ENCODE results near the gene COPS7B.

DNA sequence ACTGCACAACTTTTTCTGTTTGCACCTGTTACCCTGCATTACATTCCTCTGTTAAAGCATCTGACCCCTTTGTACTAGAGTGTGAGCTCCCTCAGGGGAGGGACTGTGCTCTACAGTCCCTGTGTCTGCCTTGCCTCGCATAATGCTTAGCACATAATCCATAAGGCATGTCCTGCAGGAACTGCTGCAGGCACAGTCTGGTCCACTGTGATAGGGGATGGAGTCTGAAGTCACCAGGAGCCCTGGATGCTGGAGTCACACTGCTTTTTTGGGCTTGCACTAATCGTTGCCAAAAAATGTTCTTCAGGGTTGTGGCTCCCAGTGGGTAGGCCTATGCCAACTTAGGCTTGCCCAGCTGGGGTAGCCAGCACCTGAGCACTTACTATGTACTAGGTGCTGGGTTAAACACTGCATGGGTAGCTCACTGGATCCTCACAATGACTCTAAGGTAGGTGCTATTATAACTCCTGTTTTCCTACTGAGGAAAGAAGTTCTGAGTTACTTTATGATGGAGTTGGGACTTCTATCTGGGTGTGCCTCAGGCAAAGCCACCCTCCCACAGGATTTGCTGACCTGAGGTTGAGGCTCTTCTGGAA lies 33.3 kb downstream of the COPS7B start:
- TF ChIP-seq, protein P1, sequence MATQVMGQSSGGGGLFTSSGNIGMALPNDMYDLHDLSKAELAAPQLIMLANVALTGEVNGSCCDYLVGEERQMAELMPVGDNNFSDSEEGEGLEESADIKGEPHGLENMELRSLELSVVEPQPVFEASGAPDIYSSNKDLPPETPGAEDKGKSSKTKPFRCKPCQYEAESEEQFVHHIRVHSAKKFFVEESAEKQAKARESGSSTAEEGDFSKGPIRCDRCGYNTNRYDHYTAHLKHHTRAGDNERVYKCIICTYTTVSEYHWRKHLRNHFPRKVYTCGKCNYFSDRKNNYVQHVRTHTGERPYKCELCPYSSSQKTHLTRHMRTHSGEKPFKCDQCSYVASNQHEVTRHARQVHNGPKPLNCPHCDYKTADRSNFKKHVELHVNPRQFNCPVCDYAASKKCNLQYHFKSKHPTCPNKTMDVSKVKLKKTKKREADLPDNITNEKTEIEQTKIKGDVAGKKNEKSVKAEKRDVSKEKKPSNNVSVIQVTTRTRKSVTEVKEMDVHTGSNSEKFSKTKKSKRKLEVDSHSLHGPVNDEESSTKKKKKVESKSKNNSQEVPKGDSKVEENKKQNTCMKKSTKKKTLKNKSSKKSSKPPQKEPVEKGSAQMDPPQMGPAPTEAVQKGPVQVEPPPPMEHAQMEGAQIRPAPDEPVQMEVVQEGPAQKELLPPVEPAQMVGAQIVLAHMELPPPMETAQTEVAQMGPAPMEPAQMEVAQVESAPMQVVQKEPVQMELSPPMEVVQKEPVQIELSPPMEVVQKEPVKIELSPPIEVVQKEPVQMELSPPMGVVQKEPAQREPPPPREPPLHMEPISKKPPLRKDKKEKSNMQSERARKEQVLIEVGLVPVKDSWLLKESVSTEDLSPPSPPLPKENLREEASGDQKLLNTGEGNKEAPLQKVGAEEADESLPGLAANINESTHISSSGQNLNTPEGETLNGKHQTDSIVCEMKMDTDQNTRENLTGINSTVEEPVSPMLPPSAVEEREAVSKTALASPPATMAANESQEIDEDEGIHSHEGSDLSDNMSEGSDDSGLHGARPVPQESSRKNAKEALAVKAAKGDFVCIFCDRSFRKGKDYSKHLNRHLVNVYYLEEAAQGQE (IDR thresholded peaks at IDR 0.05; ENCODE audit: insufficient read depth in 1 of 2, low read depth in 2 of 2, low read length in 1 of 2): no peak
- TF ChIP-seq, protein P2, sequence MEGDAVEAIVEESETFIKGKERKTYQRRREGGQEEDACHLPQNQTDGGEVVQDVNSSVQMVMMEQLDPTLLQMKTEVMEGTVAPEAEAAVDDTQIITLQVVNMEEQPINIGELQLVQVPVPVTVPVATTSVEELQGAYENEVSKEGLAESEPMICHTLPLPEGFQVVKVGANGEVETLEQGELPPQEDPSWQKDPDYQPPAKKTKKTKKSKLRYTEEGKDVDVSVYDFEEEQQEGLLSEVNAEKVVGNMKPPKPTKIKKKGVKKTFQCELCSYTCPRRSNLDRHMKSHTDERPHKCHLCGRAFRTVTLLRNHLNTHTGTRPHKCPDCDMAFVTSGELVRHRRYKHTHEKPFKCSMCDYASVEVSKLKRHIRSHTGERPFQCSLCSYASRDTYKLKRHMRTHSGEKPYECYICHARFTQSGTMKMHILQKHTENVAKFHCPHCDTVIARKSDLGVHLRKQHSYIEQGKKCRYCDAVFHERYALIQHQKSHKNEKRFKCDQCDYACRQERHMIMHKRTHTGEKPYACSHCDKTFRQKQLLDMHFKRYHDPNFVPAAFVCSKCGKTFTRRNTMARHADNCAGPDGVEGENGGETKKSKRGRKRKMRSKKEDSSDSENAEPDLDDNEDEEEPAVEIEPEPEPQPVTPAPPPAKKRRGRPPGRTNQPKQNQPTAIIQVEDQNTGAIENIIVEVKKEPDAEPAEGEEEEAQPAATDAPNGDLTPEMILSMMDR (IDR thresholded peaks at IDR 0.05): no peak
- TF ChIP-seq TCF7L2 (IDR thresholded peaks at IDR 0.05; ENCODE audit: low read depth, low read length): no peak

Measured in Panc1 (cell line).